ENCODE measurements around the gene ERH.

Gene ERH

GRCh38 chr14:69368381-69368780 lies 29.7 kb downstream of the ERH start:
- no peak for TF ChIP-seq CTCF (IDR thresholded peaks at IDR 0.05; ENCODE audit: borderline replicate concordance, control extremely low read depth, extremely low read depth, insufficient read depth, missing control alignments)
- DNase-seq (ENCODE audit: low spot score), result no peak
- in situ Hi-C loops (cut with MboI; ENCODE audit: low sequenced_read_pairs, unreplicated experiment), result no loop called here

- TF ChIP-seq CTCF (IDR thresholded peaks at IDR 0.05; ENCODE audit: borderline replicate concordance, control extremely low read depth, extremely low read depth, insufficient read depth, missing control alignments), result no peak
- in situ Hi-C loops (cut with MboI; ENCODE audit: low sequenced_read_pairs, unreplicated experiment), result no loop called here
- no peak for DNase-seq (ENCODE audit: low spot score)
Measured at GRCh38 chr14:69366761-69367160, 31.3 kb downstream of the ERH start.

DNA sequence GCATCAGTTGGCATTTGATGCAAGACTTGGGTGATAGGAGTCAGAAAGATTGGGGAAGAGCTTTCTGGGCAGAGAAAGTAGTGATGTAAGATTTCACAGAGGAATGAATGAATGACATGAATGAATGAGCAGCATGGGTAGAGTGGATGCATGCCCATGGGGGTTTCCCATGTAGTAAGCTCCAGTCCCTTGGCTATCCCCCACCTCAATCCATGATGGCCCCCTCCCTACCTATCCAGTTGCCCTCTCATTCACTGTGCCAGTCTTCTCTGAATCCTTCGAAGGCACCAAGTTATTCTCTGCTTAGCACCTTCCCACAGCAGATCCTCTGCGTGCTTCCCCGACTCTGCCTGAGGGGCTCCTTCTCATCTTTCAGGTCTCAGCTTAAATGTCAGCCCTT lies 32.0 kb downstream of the ERH start:
- in situ Hi-C loops (cut with MboI; ENCODE audit: low sequenced_read_pairs, unreplicated experiment), result no loop called here
- DNase-seq (ENCODE audit: low spot score), result no peak
- no peak for TF ChIP-seq CTCF (IDR thresholded peaks at IDR 0.05; ENCODE audit: borderline replicate concordance, control extremely low read depth, extremely low read depth, insufficient read depth, missing control alignments)

- DNase-seq (ENCODE audit: low spot score), result no peak
- TF ChIP-seq CTCF (IDR thresholded peaks at IDR 0.05; ENCODE audit: borderline replicate concordance, control extremely low read depth, extremely low read depth, insufficient read depth, missing control alignments), result no peak
- in situ Hi-C loops (cut with MboI; ENCODE audit: low sequenced_read_pairs, unreplicated experiment), result no loop called here
Measured at GRCh38 chr14:69364378-69364777, 33.7 kb downstream of the ERH start.

DNA sequence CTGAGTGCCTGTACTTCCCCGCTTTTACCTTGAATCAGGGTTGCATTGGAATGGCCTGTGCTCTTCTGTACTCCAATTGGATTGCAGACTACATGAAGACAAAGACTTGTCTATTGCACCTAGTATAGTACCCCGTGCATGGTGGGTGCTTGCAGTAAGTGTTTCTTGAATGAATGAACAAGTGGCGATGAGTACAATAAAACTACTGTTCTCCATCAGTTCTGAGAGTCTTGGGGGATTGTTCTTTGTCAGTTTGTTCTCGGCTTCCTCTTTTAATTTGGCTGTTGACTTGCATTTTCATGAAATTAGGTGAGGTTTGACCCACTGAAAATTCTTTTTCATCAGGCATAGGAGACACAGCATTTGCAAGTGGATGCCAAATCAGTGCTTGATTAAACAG lies 34.1 kb downstream of the ERH start:
- TF ChIP-seq CTCF (IDR thresholded peaks at IDR 0.05; ENCODE audit: borderline replicate concordance, control extremely low read depth, extremely low read depth, insufficient read depth, missing control alignments), result no peak
- no peak for DNase-seq (ENCODE audit: low spot score)
- in situ Hi-C loops (cut with MboI; ENCODE audit: low sequenced_read_pairs, unreplicated experiment), result no loop called here

GRCh38 chr14:69363055-69363454 lies 35.0 kb downstream of the ERH start:
- no peak for TF ChIP-seq CTCF (IDR thresholded peaks at IDR 0.05; ENCODE audit: borderline replicate concordance, control extremely low read depth, extremely low read depth, insufficient read depth, missing control alignments)
- in situ Hi-C loops (cut with MboI; ENCODE audit: low sequenced_read_pairs, unreplicated experiment), result no loop called here
- no peak for DNase-seq (ENCODE audit: low spot score)
